Esophagus squamous epithelium (tissue), 5 donors: ENCODE measurements around the gene COL4A2. TPM values are rescaled to one million over a fixed set of nuclear protein-coding genes. Genes with fewer than 3 reads are reported as not detected.

Experiments used
- DNase-seq: peaks from one replicate; lab custom pipeline; 2025; lab: John Stamatoyannopoulos, UW
- H3K27ac ChIP-seq, 4 donors: fragments of 200-600 bp; sonication (generic); one replicate each; pipeline ENCODE4 v1.5.1; 2016 to 2019; ENCODE audit warnings: mild to moderate bottlenecking in 1 of 4
- H3K27me3 ChIP-seq, 4 donors: fragments of 200-600 bp; sonication (generic); 1 replicate in 3 of 4; 2 replicates in 1 of 4; pipeline versions ENCODE4 v1.5.1 to v1.6.0; 2017 to 2021; ENCODE audit warnings: antibody characterized with exemption in 1 of 4
- H3K36me3 ChIP-seq, 3 donors: fragments of 200-600 bp; sonication (generic); one replicate each; pipeline ENCODE4 v1.5.1; 2016 to 2019
- H3K4me1 ChIP-seq, 3 donors: fragments of 200-600 bp; sonication (generic); one replicate each; pipeline ENCODE4 v1.5.1; 2017 to 2019
- H3K4me3 ChIP-seq, 4 donors: fragments of 200-600 bp; sonication (generic); 1 replicate in 3 of 4; 2 replicates in 1 of 4; pipeline ENCODE4 v1.5.1; 2016 to 2019; ENCODE audit warnings: mild to moderate bottlenecking in 2 of 4, moderate library complexity in 1 of 4
- H3K9me3 ChIP-seq, 3 donors: fragments of 200-600 bp; sonication (generic); one replicate each; pipeline ENCODE4 v1.5.1; 2016 to 2019
- CTCF ChIP-seq, 6 experiments: fragments of 450-650 bp in 4 of 6; fragments of 200-600 bp in 2 of 6; sonication (generic) in 2 of 6; IDR thresholded peaks; one replicate each; pipeline ENCODE4 v1.5.1; 2016 to 2019; ENCODE audit warnings: antibody characterized with exemption in 6 of 6, mild to moderate bottlenecking in 4 of 6, moderate library complexity in 4 of 6
- POLR2A ChIP-seq, 4 donors: fragments of 450-650 bp; IDR thresholded peaks; one replicate each; pipeline ENCODE4 v1.6.1; 2017; ENCODE audit warnings: antibody characterized with exemption in 4 of 4, mild to moderate bottlenecking in 4 of 4, moderate library complexity in 3 of 4
- WGBS, 2 donors: methylation state at CpG; one replicate each; pipeline ENCODE4 v1.1.5; 2018; 5-methylcytosine and 5-hydroxymethylcytosine counted together
- intact Hi-C: fragments of 100-400 bp; cut with DNase I; formaldehyde crosslinking; loops from one replicate; pipeline ENCODE4 v1.15.0; 2022
- total RNA-seq, 4 donors: library from RNA; depleted of rRNA; stranded (reverse); fragments of >200 nt; gene quantifications; one replicate each; pipeline ENCODE4 v1.1.0, GENCODE V29; 2016
- donor health status: DM: yes; HTN: yes; CAD: no.

Gene COL4A2
- total RNA-seq, 4 donors from 2014 or later: 11.9 to 102 (median 43.5) TPM

DNA sequence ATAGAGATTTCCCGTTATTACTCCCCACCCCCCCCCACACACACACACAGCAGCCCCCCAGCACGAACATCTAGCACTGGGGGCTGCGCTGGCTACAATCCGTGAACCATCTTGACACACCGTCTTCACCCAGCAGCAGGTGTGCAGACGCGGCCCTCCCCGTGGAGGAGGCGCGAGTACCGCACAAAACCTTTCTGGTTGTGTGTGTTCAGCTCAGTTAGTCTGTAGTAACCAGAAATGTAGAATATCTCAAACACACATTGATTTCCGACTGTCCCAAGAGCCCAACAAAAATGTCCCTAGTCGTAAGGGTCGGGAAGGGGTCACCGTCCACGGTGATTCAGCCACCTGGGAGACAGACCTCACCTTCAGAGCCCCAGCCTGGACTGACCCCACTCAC is 131.7 kb downstream of the COL4A2 start:
- H3K9me3 ChIP-seq: no peaks in the 10 kb centered on the region
- H3K36me3 ChIP-seq: peaks cover 0 to 62% (median 3%) of the 10 kb centered on the region in 3 donors
- no peak overlapping the region for H3K4me3 ChIP-seq
- 85 to 95% methylated on average over 5 to 14 of the region's 16 CpGs for WGBS, 2 donors
- TF ChIP-seq POLR2A (IDR thresholded peaks at IDR 0.05) (no peak), CTCF (IDR thresholded peaks at IDR 0.05) (no peak)
- H3K4me1 ChIP-seq: peaks cover 0 to 5% (median 2%) of the 10 kb centered on the region in 3 donors
- H3K27ac ChIP-seq: no peak overlapping the region
- H3K27me3 ChIP-seq: no peaks in the 10 kb centered on the region
- intact Hi-C loops: no loop called here
- DNase-seq: no peak

DNA sequence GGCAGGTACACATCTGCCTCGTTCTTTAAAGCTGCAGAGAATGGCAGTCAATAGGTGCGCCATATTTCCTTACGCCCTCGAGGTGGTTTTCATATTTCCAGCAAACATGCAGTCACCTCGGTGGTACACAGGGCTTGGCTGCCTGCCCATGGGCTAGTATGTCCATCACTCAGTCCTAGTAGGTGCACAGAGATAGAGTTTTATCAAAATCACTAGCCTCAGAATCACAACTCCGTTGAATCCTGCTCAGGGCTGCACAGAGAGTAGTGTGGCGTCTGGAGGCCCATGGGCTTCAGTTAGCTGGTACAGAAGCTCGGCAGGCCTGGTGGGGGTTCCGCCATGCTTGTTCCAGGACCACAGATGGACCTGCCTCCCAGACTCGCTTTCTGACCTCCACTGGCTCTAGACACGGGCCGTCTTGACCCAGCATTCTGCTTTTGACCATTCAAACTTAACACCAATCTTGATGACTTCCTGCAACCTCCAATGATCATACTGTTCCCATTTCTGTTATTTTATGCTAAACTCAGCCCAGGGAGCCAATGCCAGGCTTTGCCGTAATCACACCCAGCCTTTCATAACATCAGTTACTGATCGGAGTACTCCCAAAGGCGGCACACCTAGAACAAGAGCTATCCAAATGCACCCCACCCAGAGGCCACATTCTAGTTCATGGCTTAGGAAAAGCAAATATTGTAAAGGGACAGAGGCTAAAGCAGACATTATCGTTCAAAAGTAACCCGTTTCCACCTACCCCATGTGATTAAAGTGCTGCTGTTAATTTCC is 134.1 kb downstream of the COL4A2 start:
- Histone ChIP-seq H3K36me3 (peaks cover 0 to 54% (median 0%) of the 10 kb centered on the region in 3 donors), H3K27ac (no peak overlapping the region), H3K27me3 (no peaks in the 10 kb centered on the region), H3K4me3 (no peak overlapping the region), H3K9me3 (no peaks in the 10 kb centered on the region), H3K4me1 (peaks cover 0 to 5% (median 2%) of the 10 kb centered on the region in 3 donors)
- DNase-seq: no peak
- TF ChIP-seq POLR2A (IDR thresholded peaks at IDR 0.05) (no peak), CTCF (IDR thresholded peaks at IDR 0.05) (no peak)
- 88 to 89% methylated on average over 10 to 12 of the region's 17 CpGs for WGBS, 2 donors
- intact Hi-C loops: no loop called here

GRCh38 chr13:110442930-110443621 is 136.0 kb downstream of the COL4A2 start:
- no peak for DNase-seq
- no peaks in the 10 kb centered on the region for H3K9me3 ChIP-seq
- peaks cover 0 to 49% (median 4%) of the 10 kb centered on the region in 3 donors for H3K36me3 ChIP-seq
- peak overlapping the region in 3 of 4 donors; percentile 5 to 56 (median 55) for H3K27ac ChIP-seq
- peaks cover 0 to 9% (median 2%) of the 10 kb centered on the region in 3 donors for H3K4me1 ChIP-seq
- TF ChIP-seq CTCF (IDR thresholded peaks at IDR 0.05) (no peak), POLR2A (IDR thresholded peaks at IDR 0.05) (no peak)
- H3K27me3 ChIP-seq: no peaks in the 10 kb centered on the region
- H3K4me3 ChIP-seq: no peak overlapping the region
- 58 to 61% methylated on average over 9 to 10 of the region's 10 CpGs for WGBS, 2 donors
- intact Hi-C loops: no loop called here

- TF ChIP-seq CTCF (IDR thresholded peaks at IDR 0.05): no peak
- no peak for TF ChIP-seq POLR2A (IDR thresholded peaks at IDR 0.05)
- H3K9me3 ChIP-seq: no peaks in the 10 kb centered on the region
- WGBS, 2 donors: 60 to 80% methylated on average over 2 to 7 of the region's 12 CpGs
- peak overlapping the region in 3 of 4 donors; percentile 5 to 56 (median 55) for H3K27ac ChIP-seq
- no peak for DNase-seq
- no peaks in the 10 kb centered on the region for H3K27me3 ChIP-seq
- H3K4me1 ChIP-seq: peaks cover 0 to 9% (median 2%) of the 10 kb centered on the region in 3 donors
- intact Hi-C loops: no loop called here
- no peak overlapping the region for H3K4me3 ChIP-seq
- peaks cover 0 to 42% (median 4%) of the 10 kb centered on the region in 3 donors for H3K36me3 ChIP-seq
Observed at GRCh38 chr13:110443622-110444225, 136.6 kb downstream of the COL4A2 start.
